Fibroblast of villous mesenchyme (primary cell): ENCODE measurements around the gene HJURP. TPM values are rescaled to one million over a fixed set of nuclear protein-coding genes. Genes with fewer than 3 reads are reported as not detected.

Experiments
- DNase-seq: peaks from one replicate; pipeline ENCODE4 v3.0.0-alpha.2; 2010; ENCODE audit warnings: low read depth
- H3K4me3 ChIP-seq: 2 replicates; pipeline ENCODE4 v1.5.1; 2011; ENCODE audit warnings: low read depth, mild to moderate bottlenecking, low read length
- total RNA-seq: library from RNA; depleted of rRNA; stranded (reverse); fragments of >200 nt; gene quantifications from 2 replicates; pipeline ENCODE4 v1.2.3, GENCODE V29; 2012
- TF ChIP-seq, protein P1 (sequence below): IDR thresholded peaks from 2 replicates; pipeline ENCODE4 v1.5.1; 2012; ENCODE audit warnings: low read depth, mild to moderate bottlenecking, low read length; ENCODE audit not compliant: insufficient read depth

Gene HJURP
- total RNA-seq, 1 donor = 27.2 TPM

DNA sequence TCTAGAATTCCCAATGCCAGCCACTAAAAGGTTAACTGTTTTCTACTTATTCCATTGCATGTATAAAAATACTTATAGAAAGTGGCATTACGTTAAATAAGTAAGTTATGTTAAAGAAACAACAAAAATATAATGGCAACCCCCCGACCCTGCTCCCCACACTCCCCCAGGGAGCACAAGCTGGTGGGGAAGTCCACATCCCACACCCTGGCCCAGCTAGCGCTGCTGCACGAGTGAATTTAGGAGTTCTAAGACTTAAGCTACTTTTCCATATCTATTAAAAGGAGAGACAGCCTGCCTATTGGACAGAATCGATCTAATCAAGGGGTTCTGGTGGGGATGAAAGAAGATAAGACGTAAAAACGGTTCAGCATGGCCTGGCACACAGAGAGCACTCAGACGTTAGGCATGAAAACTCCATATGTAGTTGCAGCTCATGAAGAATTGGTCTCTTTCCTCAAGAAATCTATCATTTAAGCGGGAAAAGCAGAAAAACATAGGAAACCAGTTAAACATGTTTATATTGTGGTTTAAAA, 16.6 kb downstream of the HJURP start:
- TF ChIP-seq, protein P1, sequence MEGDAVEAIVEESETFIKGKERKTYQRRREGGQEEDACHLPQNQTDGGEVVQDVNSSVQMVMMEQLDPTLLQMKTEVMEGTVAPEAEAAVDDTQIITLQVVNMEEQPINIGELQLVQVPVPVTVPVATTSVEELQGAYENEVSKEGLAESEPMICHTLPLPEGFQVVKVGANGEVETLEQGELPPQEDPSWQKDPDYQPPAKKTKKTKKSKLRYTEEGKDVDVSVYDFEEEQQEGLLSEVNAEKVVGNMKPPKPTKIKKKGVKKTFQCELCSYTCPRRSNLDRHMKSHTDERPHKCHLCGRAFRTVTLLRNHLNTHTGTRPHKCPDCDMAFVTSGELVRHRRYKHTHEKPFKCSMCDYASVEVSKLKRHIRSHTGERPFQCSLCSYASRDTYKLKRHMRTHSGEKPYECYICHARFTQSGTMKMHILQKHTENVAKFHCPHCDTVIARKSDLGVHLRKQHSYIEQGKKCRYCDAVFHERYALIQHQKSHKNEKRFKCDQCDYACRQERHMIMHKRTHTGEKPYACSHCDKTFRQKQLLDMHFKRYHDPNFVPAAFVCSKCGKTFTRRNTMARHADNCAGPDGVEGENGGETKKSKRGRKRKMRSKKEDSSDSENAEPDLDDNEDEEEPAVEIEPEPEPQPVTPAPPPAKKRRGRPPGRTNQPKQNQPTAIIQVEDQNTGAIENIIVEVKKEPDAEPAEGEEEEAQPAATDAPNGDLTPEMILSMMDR = no peak
- no peak overlapping the region for H3K4me3 ChIP-seq
- no peak for DNase-seq

DNA sequence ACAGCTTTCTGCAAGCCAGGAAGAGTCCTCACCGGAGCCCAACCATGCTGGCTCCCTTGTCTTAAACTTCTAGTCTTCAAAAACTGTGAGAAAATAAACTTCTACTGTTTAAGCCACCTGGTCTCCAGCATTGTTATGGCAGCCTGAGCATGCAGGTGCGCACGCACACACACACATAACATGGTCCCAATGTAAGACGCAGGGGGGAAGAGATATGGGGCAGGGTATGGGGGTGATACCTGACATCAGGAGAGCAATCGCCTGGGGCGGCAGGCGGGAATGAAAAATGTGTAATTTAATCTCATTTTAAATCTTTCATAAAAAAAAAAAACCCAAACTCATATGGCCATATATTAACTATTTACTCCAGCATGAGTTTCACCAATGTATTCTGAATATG, 18.0 kb downstream of the HJURP start:
- no peak overlapping the region for H3K4me3 ChIP-seq
- no peak for DNase-seq
- TF ChIP-seq, protein P1 = no peak

DNA sequence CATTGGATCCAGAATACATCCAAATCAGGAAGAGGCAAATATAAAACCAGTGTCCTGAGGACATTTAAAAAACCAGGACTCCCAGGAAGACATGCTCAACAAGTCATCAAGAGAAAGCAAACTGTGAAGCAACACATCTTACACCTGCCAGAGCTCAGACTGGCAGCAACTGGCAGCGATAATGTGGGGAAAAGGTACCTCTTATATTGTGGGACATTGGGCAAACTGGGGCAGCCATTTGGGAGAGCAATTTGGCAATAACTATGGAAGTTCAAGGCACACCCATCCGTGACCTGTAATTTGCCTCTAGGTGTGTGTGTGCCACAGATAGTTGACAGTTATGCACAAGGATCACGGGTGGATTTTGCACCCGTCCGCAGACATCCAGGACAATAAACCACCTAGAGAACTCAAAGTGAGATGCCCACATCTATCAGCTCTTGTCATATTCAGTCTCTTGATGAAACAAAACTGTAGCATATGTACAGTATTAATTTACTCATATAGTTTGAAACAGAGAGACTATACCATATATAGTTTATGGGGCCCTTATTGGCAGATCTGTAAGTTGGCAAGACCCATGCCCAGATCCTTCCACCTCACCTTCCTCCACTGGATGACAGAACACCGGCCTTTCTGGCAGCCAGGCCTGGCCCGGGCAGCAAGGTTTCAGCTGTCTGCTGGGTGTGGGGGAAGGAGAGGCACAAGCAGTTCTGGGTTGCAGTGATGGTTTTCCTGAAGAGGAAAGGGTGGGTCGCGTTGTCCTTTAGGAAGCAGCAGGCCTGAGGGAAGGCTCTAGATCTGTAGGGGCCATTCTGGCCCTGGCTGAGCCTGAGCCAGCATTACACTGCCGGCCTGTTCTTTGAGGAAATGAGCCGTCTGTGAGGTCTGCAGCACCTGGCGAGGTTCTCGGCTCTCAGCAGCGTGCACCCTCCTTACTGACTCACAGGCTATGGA, 18.8 kb downstream of the HJURP start:
- TF ChIP-seq, protein P1 = no peak
- DNase-seq = no peak
- H3K4me3 ChIP-seq = no peak overlapping the region

DNA sequence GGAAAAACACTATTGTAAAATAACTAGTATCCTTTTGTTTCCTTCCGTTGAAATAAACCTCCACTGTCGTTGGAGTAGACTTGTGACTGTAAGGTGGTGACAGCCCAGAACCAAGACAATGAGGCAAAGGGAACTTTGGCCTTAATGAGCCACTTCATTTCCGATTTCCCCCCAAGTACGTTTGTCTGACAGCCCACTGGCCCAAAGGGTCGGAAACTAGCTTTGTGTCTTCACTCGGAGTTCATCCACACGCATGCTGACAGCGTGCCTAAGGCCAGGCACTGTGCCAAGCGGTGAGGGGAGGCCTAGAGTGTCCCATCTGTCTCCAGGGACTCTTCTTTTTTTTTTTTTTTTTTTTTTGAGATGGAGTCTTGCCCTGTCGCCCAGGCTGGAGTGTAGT, 21.0 kb downstream of the HJURP start:
- DNase-seq = no peak
- H3K4me3 ChIP-seq = no peak overlapping the region
- TF ChIP-seq, protein P1 = no peak

DNA sequence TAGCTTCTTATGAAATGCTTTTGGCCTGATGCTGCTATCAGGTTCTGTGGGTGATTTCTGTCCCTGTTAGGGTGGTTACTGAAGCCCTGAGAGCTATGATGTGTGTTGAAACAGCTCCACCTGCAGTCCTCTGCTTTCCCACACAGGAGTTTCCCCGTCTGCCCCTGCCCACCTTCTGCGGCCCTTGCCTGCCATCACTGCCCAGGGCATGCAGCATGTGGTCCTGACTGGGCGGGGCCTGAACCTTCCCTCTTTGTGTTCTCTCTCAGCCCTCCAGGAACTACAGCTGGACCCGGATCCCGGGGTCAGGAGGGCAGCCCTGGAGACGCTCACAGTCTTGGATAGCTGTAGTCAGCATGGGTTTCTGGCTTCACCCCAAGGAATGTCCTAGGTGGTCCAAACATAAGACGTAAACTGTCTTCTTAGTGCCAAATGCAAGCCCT, 21.4 kb downstream of the HJURP start:
- H3K4me3 ChIP-seq = no peak overlapping the region
- DNase-seq = peak; percentile 63
- TF ChIP-seq, protein P1 = peak; percentile 59

DNA sequence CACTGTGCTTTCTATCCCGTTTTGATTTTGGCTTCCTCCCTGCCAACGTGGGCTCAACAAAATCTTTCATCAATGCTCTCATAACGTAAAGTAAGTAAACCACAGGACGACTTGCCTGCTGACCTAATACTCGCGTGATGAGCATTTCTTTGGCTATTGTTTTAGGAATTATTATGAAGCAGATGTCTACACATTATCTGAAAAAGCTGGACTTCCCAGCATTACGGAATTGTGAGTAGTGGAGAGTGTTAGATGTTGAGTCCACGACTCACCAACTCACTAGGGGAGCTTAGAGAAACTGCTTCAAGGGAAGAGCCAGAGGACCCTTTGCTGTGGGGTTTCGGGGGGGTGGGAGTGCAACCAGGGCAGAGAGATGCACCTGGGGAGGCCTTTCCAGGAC, 21.9 kb downstream of the HJURP start:
- DNase-seq = no peak
- TF ChIP-seq, protein P1 = no peak
- no peak overlapping the region for H3K4me3 ChIP-seq

DNA sequence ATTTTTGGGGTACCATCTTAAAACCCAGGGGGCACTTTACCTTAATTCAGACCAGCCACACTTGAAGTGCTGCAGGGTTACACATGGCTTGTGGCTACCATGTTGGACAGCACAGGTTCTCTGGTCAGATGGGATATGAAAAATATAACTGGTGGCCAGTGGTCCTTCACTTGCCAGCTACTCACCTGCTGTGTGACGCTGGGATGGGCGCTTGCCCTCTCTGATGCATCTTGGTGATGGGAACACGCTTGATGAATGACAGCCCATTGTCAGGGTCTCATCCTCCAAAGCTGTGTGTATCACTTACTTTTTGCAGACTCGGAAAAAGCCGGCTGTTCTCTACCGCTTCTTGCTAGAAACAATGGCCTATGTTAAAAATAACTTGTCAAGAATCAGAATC, 22.5 kb downstream of the HJURP start:
- TF ChIP-seq, protein P1 = no peak
- H3K4me3 ChIP-seq = no peak overlapping the region
- no peak for DNase-seq
